SK-MEL-5 (cell line): Measurements from ENCODE around the gene AUP1. TPM values are rescaled to one million over a fixed set of nuclear protein-coding genes. Genes with fewer than 3 reads are reported as not detected.

Experiments used
- DNase-seq: peaks from one replicate; pipeline ENCODE4 v3.0.0-alpha.2; 2016; ENCODE audit warnings: low read depth, low spot score
- in situ Hi-C: cut with HindIII; loops from 2 replicates; pipeline ENCODE4 v1.10.0; 2016; ENCODE audit warnings: low sequenced_read_pairs, high pct_unique_total_duplicates, low pct_unique_long_range_greater_than_20kb
- total RNA-seq: library from RNA; depleted of rRNA; stranded (reverse); fragments of >200 nt; shearing (Covaris generic); gene quantifications from 2 replicates; pipeline ENCODE4 v1.2.3, GENCODE V29; 2014

AUP1 gene
- total RNA-seq, 1 experiment from 2014 or later, result 366 TPM

GRCh38 chr2:74525717-74526648 is 3.5 kb downstream of the AUP1 start, which contains the start of gene DQX1:
Gene DQX1, minus strand, starts transcription at chr2:74526231. Its CDS starts 502 bp downstream, at chr2:74525729.
- in situ Hi-C loops, result no loop called here
- DNase-seq, result peak; percentile 84

- DNase-seq, result no peak
- in situ Hi-C loops, result no loop called here
Measured at GRCh38 chr2:74524955-74525716, 4.4 kb downstream of the AUP1 start.

- in situ Hi-C loops, result no loop called here
- no peak for DNase-seq
Measured at GRCh38 chr2:74524005-74524404, 5.5 kb downstream of the AUP1 start.

- in situ Hi-C loops, result no loop called here
- DNase-seq, result no peak
Measured at GRCh38 chr2:74522516-74522915, 7.0 kb downstream of the AUP1 start.

GRCh38 chr2:74516650-74517049 is 12.9 kb downstream of the AUP1 start:
- in situ Hi-C loops, result no loop called here
- no peak for DNase-seq

- no peak for DNase-seq
- in situ Hi-C loops, result no loop called here
Measured at GRCh38 chr2:74515981-74516633, 13.4 kb downstream of the AUP1 start.

GRCh38 chr2:74515271-74515980 is 14.1 kb downstream of the AUP1 start:
- DNase-seq, result no peak
- in situ Hi-C loops, result no loop called here

GRCh38 chr2:74514368-74515270 is 14.9 kb downstream of the AUP1 start, which contains the start of gene TLX2:
Gene TLX2, plus strand, starts transcription at chr2:74514450. Its CDS starts 357 bp downstream, at chr2:74514807.
- DNase-seq, result no peak
- in situ Hi-C loops, result no loop called here

GRCh38 chr2:74513605-74514367 is 15.7 kb downstream of the AUP1 start:
- in situ Hi-C loops, result no loop called here
- DNase-seq, result no peak

GRCh38 chr2:74512744-74513604 is 16.5 kb downstream of the AUP1 start:
- in situ Hi-C loops, result no loop called here
- DNase-seq, result no peak

- DNase-seq, result no peak
- in situ Hi-C loops, result no loop called here
Measured at GRCh38 chr2:74511104-74511989, 18.2 kb downstream of the AUP1 start.

- in situ Hi-C loops, result no loop called here
- DNase-seq, result no peak
Measured at GRCh38 chr2:74510272-74510671, 19.2 kb downstream of the AUP1 start.

- peak; percentile 58 for DNase-seq
- in situ Hi-C loops, result no loop called here
Measured at GRCh38 chr2:74507926-74508520, 21.5 kb downstream of the AUP1 start.
